ENCODE data around the gene ZNF385B.

ZNF385B gene

GRCh38 chr2:179875864-179876263 is 14.5 kb upstream of the ZNF385B start:
- DNase-seq (ENCODE audit: extremely low read depth, low read depth) = no peak
- TF ChIP-seq CTCF (IDR thresholded peaks at IDR 0.05; ENCODE audit: low read depth, low read length) = no peak

- DNase-seq (ENCODE audit: extremely low read depth, low read depth) = no peak
- TF ChIP-seq CTCF (IDR thresholded peaks at IDR 0.05; ENCODE audit: low read depth, low read length) = no peak
Observed at GRCh38 chr2:179862898-179863458, 1.6 kb upstream of the ZNF385B start.

- TF ChIP-seq CTCF (IDR thresholded peaks at IDR 0.05; ENCODE audit: low read depth, low read length) = no peak
- DNase-seq (ENCODE audit: extremely low read depth, low read depth) = no peak
Observed at GRCh38 chr2:179861027-179861415, 391 bp downstream of the ZNF385B start.

GRCh38 chr2:179860255-179861026 is 971 bp downstream of the ZNF385B start:
- no peak for DNase-seq (ENCODE audit: extremely low read depth, low read depth)
- no peak for TF ChIP-seq CTCF (IDR thresholded peaks at IDR 0.05; ENCODE audit: low read depth, low read length)

GRCh38 chr2:179859523-179859922 is 1.9 kb downstream of the ZNF385B start:
- DNase-seq (ENCODE audit: extremely low read depth, low read depth) = no peak
- TF ChIP-seq CTCF (IDR thresholded peaks at IDR 0.05; ENCODE audit: low read depth, low read length) = no peak

- no peak for TF ChIP-seq CTCF (IDR thresholded peaks at IDR 0.05; ENCODE audit: low read depth, low read length)
- no peak for DNase-seq (ENCODE audit: extremely low read depth, low read depth)
Observed at GRCh38 chr2:179857236-179857635, 4.2 kb downstream of the ZNF385B start.

- DNase-seq (ENCODE audit: extremely low read depth, low read depth) = no peak
Observed at GRCh38 chr2:179856205-179856604, 5.2 kb downstream of the ZNF385B start.

More at GRCh38 chr2:179856205-179856604, 5.2 kb downstream of the ZNF385B start:
- no peak for TF ChIP-seq CTCF (IDR thresholded peaks at IDR 0.05; ENCODE audit: low read depth, low read length)
